ENCODE data around the gene CDC45.

DNA sequence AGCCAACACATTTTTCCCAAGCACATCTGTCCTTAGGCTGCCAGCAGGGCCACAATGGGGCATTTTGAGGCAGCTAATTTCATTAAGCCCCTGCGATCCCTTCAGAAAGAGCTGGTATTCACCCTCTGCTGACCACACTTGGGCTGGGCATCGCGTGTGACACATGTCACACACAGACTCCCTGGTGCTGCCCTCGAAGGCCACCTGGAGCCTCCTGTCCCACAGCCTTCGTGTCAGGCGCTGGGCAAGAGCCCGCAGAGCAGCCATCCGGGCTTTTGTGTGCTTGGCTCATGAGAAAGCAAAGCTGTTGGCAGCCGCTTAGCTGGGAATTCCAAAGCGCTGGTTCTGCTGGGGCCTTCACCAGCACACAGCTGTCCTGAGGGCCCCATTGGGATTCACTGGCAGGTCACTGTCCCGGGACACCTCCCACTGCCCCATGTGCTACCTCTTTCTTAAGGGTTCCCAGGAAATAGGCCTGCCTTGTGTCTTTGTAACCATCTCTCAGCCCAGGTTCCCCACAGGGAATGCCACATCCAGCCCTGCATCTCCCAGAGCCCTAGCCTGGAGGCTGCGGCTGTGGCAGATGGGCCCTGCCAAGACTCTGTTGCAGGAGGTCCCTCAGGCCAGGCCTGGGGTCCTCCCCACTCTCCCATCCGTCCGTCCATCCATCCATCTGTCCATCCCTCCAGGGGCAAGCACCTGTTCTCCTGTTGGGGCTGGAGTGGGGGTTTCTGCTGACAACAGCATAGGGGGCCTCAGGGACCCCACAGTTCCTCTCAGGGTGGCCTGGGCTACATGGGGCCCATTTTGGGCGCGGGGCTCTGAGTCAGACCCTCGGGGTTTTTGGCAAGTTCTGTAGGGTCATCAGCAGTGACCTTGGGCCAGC lies 39.6 kb downstream of the CDC45 start:
- TF ChIP-seq, protein P1, sequence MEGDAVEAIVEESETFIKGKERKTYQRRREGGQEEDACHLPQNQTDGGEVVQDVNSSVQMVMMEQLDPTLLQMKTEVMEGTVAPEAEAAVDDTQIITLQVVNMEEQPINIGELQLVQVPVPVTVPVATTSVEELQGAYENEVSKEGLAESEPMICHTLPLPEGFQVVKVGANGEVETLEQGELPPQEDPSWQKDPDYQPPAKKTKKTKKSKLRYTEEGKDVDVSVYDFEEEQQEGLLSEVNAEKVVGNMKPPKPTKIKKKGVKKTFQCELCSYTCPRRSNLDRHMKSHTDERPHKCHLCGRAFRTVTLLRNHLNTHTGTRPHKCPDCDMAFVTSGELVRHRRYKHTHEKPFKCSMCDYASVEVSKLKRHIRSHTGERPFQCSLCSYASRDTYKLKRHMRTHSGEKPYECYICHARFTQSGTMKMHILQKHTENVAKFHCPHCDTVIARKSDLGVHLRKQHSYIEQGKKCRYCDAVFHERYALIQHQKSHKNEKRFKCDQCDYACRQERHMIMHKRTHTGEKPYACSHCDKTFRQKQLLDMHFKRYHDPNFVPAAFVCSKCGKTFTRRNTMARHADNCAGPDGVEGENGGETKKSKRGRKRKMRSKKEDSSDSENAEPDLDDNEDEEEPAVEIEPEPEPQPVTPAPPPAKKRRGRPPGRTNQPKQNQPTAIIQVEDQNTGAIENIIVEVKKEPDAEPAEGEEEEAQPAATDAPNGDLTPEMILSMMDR (IDR thresholded peaks at IDR 0.05), result no peak
- no peak for TF ChIP-seq POLR2A (IDR thresholded peaks at IDR 0.05)

All from testis (tissue), 2 donors.